Fibroblast of lung (primary cell): ENCODE measurements around the gene PCLO. TPM values are rescaled to one million over a fixed set of nuclear protein-coding genes. Genes with fewer than 3 reads are reported as not detected.
"Not testable (repeated sequence)": the region's sequence is repeated elsewhere in the genome, so short reads cannot be mapped to it uniquely, and the experiment has no call there.

Experiments used
- DNase-seq, 2 donors: peaks; one replicate each; pipeline versions ENCODE4 v3.0.0 to v3.0.0-alpha.2; 2010; ENCODE audit warnings: low read depth in 2 of 2
- H2AFZ ChIP-seq: 2 replicates; pipeline ENCODE4 v1.5.1; 2012; ENCODE audit warnings: low read length, control low read depth, inconsistent platforms
- H3K27ac ChIP-seq: 2 replicates; pipeline ENCODE4 v1.5.1; 2011; ENCODE audit warnings: low read length, control low read depth; ENCODE audit not compliant: insufficient read depth
- H3K27me3 ChIP-seq: 2 replicates; pipeline ENCODE4 v1.5.1; 2011; ENCODE audit warnings: mild to moderate bottlenecking, low read length; ENCODE audit not compliant: control insufficient read depth, insufficient read depth
- H3K36me3 ChIP-seq: 2 replicates; pipeline ENCODE4 v1.5.1; 2011; ENCODE audit warnings: low read length; ENCODE audit not compliant: control insufficient read depth, insufficient read depth
- H3K4me1 ChIP-seq: 2 replicates; pipeline ENCODE4 v1.5.1; 2011; ENCODE audit warnings: low read length; ENCODE audit not compliant: control insufficient read depth, insufficient read depth; ENCODE audit errors: extremely low read depth
- H3K4me2 ChIP-seq: 2 replicates; pipeline ENCODE4 v1.5.1; 2011; ENCODE audit warnings: low read length, control low read depth; ENCODE audit not compliant: insufficient read depth; ENCODE audit errors: extremely low read depth
- H3K4me3 ChIP-seq, 4 experiments: fragments of 200-600 bp in 1 of 4; sonication (generic) in 1 of 4; replicated peaks in 1 of 4; 2 replicates each; pipeline ENCODE4 v1.5.1; 2011 to 2016; ENCODE audit warnings: low read length in 4 of 4, low read depth in 3 of 4, mild to moderate bottlenecking in 3 of 4, control low read depth in 2 of 4, inconsistent platforms in 1 of 4, mixed read lengths in 1 of 4; ENCODE audit not compliant: insufficient read depth in 1 of 4; ENCODE audit errors: control extremely low read depth in 1 of 4
- H3K79me2 ChIP-seq: 2 replicates; pipeline ENCODE4 v1.5.1; 2012; ENCODE audit warnings: mild to moderate bottlenecking, low read length, inconsistent platforms; ENCODE audit not compliant: control insufficient read depth, insufficient read depth
- H3K9ac ChIP-seq: 2 replicates; pipeline ENCODE4 v1.5.1; 2011; ENCODE audit warnings: mild to moderate bottlenecking, low read length, control low read depth; ENCODE audit not compliant: insufficient read depth
- H3K9me3 ChIP-seq: 2 replicates; pipeline ENCODE4 v1.5.1; 2012; ENCODE audit warnings: low read depth, low read length; ENCODE audit not compliant: control insufficient read depth, insufficient read depth
- H4K20me1 ChIP-seq: 2 replicates; pipeline ENCODE4 v1.5.1; 2011; ENCODE audit warnings: low read length; ENCODE audit not compliant: control insufficient read depth, insufficient read depth; ENCODE audit errors: extremely low read depth
- EZH2 ChIP-seq: IDR thresholded peaks from 2 replicates; pipeline ENCODE4 v1.5.1; 2012; ENCODE audit warnings: low read length, control low read depth, mild to moderate bottlenecking; ENCODE audit errors: missing control alignments
- polyA plus RNA-seq, 2 donors: library from polyadenylated mRNA; depleted of rRNA in 1 of 2; stranded (reverse) in 1 of 2; unstranded in 1 of 2; fragments of >200 nt; gene quantifications; 2 replicates each; pipeline ENCODE4 v1.2.1, GENCODE V29; 2011 to 2012; ENCODE audit warnings: missing spikeins in 1 of 2
- total RNA-seq: library from RNA; depleted of rRNA; stranded (reverse); fragments of >200 nt; gene quantifications from 2 replicates; pipeline ENCODE4 v1.2.1, GENCODE V29; 2014
- TF ChIP-seq, protein P1 (sequence below), 2 donors: IDR thresholded peaks in 1 of 2; conservative IDR thresholded peaks in 1 of 2; 1 replicate in 1 of 2; 2 replicates in 1 of 2; pipeline ENCODE4 v1.5.1; 2011 to 2012; ENCODE audit warnings: low read length in 2 of 2, control low read depth in 1 of 2, inconsistent platforms in 1 of 2, low read depth in 1 of 2, mild to moderate bottlenecking in 1 of 2

The PCLO gene
- total and polyA plus RNA-seq, 2 donors (not counting 1 experiment from before 2014, with no cell fraction given): 0.03 to 0.17 TPM

DNA sequence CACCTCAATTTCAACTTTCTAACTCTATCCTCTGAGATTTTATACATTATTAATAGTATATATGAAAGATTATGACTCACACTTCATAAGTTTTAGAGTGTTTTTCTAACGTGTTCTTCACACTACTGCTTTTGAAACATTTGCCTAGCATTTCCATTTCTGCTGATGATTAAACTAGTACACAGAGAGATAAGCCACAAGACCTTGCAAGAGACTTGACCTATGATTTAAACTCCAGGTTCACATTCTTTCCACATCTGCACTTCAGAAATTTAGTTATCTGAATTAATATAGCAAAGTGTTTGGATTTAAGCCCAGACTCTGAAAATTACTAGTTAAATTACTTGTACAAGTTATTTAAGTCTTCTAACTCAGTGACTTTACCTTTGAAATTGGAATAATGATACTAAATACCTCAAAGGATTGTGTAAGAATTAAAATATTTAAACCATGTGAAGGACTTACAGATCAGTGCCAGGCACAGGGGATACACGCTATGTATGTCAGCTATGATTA, 66.6 kb downstream of the PCLO start:
- Histone ChIP-seq H3K4me3 (no peak overlapping the region), H3K27ac (no peak overlapping the region), H3K4me1 (no peaks in the 10 kb centered on the region), H4K20me1 (no peaks in the 10 kb centered on the region), H3K36me3 (no peaks in the 10 kb centered on the region), H2AFZ (no peak overlapping the region), H3K9ac (no peak overlapping the region), H3K27me3 (no peaks in the 10 kb centered on the region), H3K9me3 (no peaks in the 10 kb centered on the region), H3K4me2 (no peak overlapping the region), H3K79me2 (no peaks in the 10 kb centered on the region)
- TF ChIP-seq, protein P1, sequence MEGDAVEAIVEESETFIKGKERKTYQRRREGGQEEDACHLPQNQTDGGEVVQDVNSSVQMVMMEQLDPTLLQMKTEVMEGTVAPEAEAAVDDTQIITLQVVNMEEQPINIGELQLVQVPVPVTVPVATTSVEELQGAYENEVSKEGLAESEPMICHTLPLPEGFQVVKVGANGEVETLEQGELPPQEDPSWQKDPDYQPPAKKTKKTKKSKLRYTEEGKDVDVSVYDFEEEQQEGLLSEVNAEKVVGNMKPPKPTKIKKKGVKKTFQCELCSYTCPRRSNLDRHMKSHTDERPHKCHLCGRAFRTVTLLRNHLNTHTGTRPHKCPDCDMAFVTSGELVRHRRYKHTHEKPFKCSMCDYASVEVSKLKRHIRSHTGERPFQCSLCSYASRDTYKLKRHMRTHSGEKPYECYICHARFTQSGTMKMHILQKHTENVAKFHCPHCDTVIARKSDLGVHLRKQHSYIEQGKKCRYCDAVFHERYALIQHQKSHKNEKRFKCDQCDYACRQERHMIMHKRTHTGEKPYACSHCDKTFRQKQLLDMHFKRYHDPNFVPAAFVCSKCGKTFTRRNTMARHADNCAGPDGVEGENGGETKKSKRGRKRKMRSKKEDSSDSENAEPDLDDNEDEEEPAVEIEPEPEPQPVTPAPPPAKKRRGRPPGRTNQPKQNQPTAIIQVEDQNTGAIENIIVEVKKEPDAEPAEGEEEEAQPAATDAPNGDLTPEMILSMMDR (conservative IDR thresholded peaks at IDR 0.05 in 1 of 2, IDR thresholded peaks at IDR 0.05 in 1 of 2; ENCODE audit: low read depth in 1 of 2, low read length in 2 of 2): no peak
- no peak for TF ChIP-seq EZH2
- peak in 1 of 2 donors; percentile 31 for DNase-seq

DNA sequence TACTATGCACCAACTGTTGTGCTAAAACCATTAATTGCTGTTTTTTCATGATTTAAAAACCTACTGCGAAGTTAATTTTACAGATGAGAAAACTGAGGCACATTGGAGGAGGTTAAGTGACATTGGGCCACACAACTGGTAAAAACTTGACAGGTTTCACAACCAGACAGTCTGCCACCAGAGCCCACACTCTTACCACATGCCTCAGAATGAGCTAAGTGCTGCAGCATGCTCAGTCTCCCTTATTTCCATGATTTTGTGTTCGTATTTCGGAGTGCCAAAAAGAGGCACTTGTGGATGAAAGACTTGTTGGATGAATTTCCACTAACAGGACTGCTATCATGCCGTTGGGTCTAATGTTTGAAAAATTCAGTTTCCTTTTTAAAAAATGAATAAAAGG, 77.4 kb downstream of the PCLO start:
- Histone ChIP-seq H3K79me2 (no peaks in the 10 kb centered on the region), H2AFZ (no peak overlapping the region), H3K9me3 (no peaks in the 10 kb centered on the region), H3K27me3 (no peaks in the 10 kb centered on the region), H3K9ac (no peak overlapping the region), H3K4me1 (no peaks in the 10 kb centered on the region), H3K4me2 (no peak overlapping the region), H3K4me3 (no peak overlapping the region), H3K36me3 (no peaks in the 10 kb centered on the region), H3K27ac (no peak overlapping the region), H4K20me1 (no peaks in the 10 kb centered on the region)
- TF ChIP-seq EZH2: no peak
- TF ChIP-seq, protein P1 (conservative IDR thresholded peaks at IDR 0.05 in 1 of 2, IDR thresholded peaks at IDR 0.05 in 1 of 2; ENCODE audit: low read depth in 1 of 2, low read length in 2 of 2): no peak
- no peak for DNase-seq

DNA sequence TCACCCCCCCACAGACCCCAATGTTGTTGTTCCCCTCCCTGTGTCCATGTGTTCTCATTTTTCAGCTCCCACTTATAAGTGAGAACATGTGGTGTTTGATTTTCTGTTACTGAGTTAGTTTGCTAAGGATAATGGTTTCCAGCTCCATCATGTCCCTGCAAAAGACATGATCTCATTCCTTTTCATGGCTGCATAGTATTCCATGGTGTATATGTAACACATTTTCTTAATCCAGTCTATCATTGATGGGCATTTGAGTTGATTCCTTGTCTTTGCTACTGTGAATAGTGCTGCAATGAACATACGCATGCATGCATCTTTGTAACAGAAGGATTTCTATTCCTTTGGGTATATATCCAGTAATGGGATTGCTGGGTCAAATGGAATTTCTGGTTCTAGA, 82.8 kb downstream of the PCLO start:
- DNase-seq, H3K9ac ChIP-seq, H3K9me3 ChIP-seq, H3K4me2 ChIP-seq, H3K4me1 ChIP-seq, H3K27ac ChIP-seq, H3K4me3 ChIP-seq, H3K79me2 ChIP-seq, H4K20me1 ChIP-seq, H3K27me3 ChIP-seq, H3K36me3 ChIP-seq, H2AFZ ChIP-seq: not testable (repeated sequence)
